ENCODE data around the gene UNC93A. TPM values are rescaled to one million over a fixed set of nuclear protein-coding genes. Genes with fewer than 3 reads are reported as not detected.
"Not testable (repeated sequence)": the region's sequence is repeated elsewhere in the genome, so short reads cannot be mapped to it uniquely, and the experiment has no call there.

Gene UNC93A
- total RNA-seq, 1 donor from 2014 or later, result not detected

DNA sequence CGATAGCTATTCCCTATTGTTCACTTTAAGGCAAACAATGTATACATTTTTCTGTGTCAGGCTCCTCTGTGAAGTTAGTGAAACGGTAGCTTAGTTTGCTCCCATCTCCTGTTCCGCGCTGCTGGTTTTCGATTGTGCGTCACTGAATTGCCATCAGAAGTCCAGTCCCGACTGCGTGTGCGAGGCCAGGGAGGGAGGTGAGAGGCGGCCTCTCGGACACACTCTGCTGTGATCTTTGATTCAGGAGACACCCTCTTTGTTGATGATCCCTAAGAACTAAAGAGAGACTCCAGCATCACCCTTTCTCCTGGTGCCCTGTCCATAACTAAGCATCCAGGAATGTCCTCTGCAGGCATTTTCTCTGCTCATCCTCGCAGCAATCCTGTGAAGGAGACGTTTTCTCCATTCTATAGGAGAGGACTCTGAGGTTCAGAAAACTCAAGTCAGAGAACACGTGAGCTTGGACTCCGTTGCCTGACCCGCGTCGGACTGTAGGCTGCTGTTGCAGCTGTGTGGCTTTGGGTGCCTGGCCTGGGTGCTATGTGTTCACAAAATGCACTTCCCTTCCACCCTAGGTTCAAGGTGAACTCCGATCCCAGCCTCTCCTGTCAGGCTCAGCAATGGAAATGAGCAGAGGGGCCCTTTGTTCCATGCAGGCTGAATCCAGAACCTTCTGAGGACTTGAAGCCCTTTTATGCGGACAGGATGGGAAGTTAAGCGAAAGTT is 24.1 kb upstream of the UNC93A start:
- H3K4me3 ChIP-seq, result no peak overlapping the region
- H3K27me3 ChIP-seq, result no peaks in the 10 kb centered on the region
- no peaks in the 10 kb centered on the region for H3K9me3 ChIP-seq
- H3K36me3 ChIP-seq, result no peaks in the 10 kb centered on the region
- TF ChIP-seq, protein P1, sequence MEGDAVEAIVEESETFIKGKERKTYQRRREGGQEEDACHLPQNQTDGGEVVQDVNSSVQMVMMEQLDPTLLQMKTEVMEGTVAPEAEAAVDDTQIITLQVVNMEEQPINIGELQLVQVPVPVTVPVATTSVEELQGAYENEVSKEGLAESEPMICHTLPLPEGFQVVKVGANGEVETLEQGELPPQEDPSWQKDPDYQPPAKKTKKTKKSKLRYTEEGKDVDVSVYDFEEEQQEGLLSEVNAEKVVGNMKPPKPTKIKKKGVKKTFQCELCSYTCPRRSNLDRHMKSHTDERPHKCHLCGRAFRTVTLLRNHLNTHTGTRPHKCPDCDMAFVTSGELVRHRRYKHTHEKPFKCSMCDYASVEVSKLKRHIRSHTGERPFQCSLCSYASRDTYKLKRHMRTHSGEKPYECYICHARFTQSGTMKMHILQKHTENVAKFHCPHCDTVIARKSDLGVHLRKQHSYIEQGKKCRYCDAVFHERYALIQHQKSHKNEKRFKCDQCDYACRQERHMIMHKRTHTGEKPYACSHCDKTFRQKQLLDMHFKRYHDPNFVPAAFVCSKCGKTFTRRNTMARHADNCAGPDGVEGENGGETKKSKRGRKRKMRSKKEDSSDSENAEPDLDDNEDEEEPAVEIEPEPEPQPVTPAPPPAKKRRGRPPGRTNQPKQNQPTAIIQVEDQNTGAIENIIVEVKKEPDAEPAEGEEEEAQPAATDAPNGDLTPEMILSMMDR (IDR thresholded peaks at IDR 0.05), result no peak
- H3K27ac ChIP-seq, result no peak overlapping the region
- no peaks in the 10 kb centered on the region for H3K4me1 ChIP-seq
- intact Hi-C loops (cut with DNase I), result no loop called here
- no peak for DNase-seq (ENCODE audit: low spot score in 2 of 2)

DNA sequence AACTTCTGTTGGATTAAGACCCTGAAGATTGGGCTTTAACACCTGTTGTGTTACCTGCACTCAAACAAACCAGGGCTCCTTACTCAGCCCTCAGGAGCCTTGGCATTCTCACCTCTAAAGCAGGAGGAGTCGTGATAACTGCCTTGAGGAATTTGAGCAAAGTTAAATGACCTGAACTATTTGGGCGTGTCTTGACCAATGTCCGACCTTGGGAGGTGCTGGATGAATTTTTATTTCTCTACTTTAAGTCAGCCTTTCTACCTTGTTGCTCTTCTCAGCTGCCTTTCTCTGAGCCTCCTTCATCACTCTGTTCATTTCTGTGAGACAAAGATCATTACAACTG is 23.6 kb upstream of the UNC93A start:
- H3K27me3 ChIP-seq; H3K4me3 ChIP-seq; H3K36me3 ChIP-seq; H3K9me3 ChIP-seq; DNase-seq (ENCODE audit: low spot score in 2 of 2); H3K27ac ChIP-seq; H3K4me1 ChIP-seq; intact Hi-C loops (cut with DNase I): not testable (repeated sequence)

DNA sequence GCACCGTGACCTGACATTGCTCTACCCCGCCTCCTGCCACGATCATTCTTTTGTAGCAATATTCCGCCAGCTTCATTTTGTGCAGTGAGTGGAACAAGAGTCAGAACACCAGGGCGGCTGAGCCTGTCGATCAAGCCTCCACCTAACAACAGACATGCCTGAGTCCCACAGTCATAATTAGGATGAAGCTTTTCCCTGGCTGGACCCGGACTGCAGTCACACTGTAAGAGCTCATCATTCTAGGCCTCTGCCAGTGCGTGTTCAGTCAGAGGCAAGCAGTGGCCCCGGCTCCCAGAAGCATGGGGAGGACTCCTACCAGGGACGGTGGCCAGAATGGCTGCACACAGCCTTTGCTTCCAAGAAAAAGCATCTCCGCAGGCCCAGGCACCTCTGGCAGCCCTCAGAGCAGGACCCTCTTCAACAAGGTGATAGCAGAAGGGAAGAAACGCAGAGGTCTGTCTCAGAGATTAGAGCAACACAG is 23.2 kb upstream of the UNC93A start:
- H3K4me1 ChIP-seq, result no peaks in the 10 kb centered on the region
- H3K4me3 ChIP-seq, result no peak overlapping the region
- no peak overlapping the region for H3K27ac ChIP-seq
- H3K36me3 ChIP-seq, result no peaks in the 10 kb centered on the region
- no peaks in the 10 kb centered on the region for H3K9me3 ChIP-seq
- H3K27me3 ChIP-seq, result no peaks in the 10 kb centered on the region
- intact Hi-C loops (cut with DNase I), result no loop called here
- no peak for DNase-seq (ENCODE audit: low spot score in 2 of 2)
- TF ChIP-seq, protein P1 (IDR thresholded peaks at IDR 0.05), result no peak

GRCh38 chr6:167268683-167269280 is 22.3 kb upstream of the UNC93A start:
- DNase-seq (ENCODE audit: low spot score in 2 of 2), result no peak
- intact Hi-C loops (cut with DNase I), result no loop called here
- no peak overlapping the region for H3K27ac ChIP-seq
- no peaks in the 10 kb centered on the region for H3K36me3 ChIP-seq
- no peaks in the 10 kb centered on the region for H3K9me3 ChIP-seq
- H3K4me3 ChIP-seq, result no peak overlapping the region
- TF ChIP-seq, protein P1 (IDR thresholded peaks at IDR 0.05), result no peak
- H3K27me3 ChIP-seq, result no peaks in the 10 kb centered on the region
- no peaks in the 10 kb centered on the region for H3K4me1 ChIP-seq

DNA sequence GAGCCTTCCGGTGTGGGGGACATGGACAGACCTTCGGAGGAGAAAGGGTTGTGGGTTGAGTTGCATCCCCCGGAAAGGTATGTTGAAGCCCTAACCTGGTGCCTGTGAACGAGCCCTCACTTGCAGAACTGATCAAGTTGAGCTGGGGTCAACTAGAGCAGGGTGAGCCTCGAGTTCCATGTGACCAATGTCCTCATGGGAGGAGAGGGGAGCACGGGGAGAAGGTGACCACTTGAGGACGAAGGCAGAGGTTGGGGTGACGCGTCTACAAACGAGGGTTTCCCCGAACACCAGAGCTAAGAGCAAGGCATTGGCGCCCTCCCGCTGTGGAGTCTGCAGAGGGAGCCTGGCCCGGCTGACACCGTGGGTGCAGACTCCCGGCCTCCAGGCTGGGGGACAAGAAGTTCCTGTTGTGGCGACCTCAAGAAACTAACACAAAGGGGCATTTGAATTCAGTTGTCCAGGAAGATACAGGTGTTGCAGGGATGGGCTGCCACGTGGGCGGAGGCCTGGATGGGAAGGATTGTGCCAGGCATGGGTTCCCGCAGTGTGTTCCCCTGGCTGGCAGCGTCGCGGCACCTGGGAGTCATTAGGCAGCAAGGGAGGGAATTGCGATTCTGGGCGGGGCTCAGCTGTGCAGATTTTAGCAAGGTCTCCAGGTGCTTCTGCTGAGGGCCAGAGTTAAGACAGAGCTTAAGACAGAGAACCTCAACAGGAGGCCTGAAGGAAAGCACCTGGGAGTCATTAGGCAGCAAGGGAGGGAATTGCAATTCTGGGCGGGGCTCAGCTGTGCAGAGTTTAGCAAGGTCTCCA is 20.4 kb upstream of the UNC93A start:
- H3K27ac ChIP-seq, result no peak overlapping the region
- H3K36me3 ChIP-seq, result no peaks in the 10 kb centered on the region
- no peaks in the 10 kb centered on the region for H3K9me3 ChIP-seq
- H3K4me3 ChIP-seq, result no peak overlapping the region
- no peak for DNase-seq (ENCODE audit: low spot score in 2 of 2)
- TF ChIP-seq, protein P1 (IDR thresholded peaks at IDR 0.05), result no peak
- H3K4me1 ChIP-seq, result no peaks in the 10 kb centered on the region
- H3K27me3 ChIP-seq, result no peaks in the 10 kb centered on the region
- intact Hi-C loops (cut with DNase I), result no loop called here

DNA sequence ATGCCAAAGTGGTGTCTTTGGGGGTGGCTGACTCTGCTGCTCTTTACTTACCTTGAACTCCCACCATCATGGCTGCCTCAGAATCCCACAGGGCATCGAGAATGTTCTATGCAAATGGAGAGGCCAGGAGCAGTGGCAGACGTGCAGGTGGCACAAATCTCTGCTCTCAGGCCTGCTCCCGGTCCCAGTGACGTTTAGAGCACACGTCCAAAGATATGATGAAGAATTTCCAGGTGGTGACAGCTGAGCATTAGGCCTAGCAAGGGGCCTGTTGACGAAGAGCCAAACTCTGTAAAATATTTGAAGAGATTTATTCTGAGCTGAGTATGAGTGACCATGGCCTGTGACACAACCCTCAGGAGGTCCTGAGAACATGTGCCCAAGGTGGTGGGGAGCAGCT is 19.0 kb upstream of the UNC93A start:
- intact Hi-C loops (cut with DNase I), result no loop called here
- Histone ChIP-seq H3K36me3 (no peaks in the 10 kb centered on the region), H3K27ac (no peak overlapping the region), H3K4me1 (no peaks in the 10 kb centered on the region), H3K9me3 (no peaks in the 10 kb centered on the region), H3K27me3 (no peaks in the 10 kb centered on the region), H3K4me3 (no peak overlapping the region)
- TF ChIP-seq, protein P1 (IDR thresholded peaks at IDR 0.05), result no peak
- DNase-seq (ENCODE audit: low spot score in 2 of 2), result no peak

Measured in ascending aorta (tissue), 2 donors.